Suppressor macrophage treated with lipopolysaccharide for 4 hours (primary cell): Measurements from ENCODE around the gene GPR183.
A peak's percentile ranks its signal among the peaks of the same experiment; 100 is the strongest.

Experiments used
- DNase-seq: peaks from one replicate; pipeline ENCODE4 v3.0.0-alpha.2; 2020

The GPR183 gene

DNA sequence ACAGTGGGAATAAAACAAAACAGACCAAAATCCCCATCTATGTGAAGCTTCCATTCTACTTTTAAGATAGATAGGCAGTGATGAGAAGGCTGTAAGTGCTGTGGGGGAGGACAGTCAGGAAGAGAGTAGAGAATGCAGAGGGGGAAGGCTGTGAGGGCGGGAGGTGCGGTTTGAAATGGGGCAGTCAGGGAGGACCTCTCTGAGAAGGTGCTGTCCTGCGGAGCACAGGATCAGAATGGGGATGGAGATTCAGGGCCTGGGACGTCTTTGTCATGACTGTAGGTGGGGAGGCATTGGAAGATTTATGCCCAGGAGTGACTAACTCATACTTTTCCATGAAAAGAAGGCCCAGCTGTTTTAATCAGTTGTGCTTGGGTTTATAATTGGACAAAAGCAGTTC lies 3.9 kb upstream of the GPR183 start:
- no peak for DNase-seq

DNA sequence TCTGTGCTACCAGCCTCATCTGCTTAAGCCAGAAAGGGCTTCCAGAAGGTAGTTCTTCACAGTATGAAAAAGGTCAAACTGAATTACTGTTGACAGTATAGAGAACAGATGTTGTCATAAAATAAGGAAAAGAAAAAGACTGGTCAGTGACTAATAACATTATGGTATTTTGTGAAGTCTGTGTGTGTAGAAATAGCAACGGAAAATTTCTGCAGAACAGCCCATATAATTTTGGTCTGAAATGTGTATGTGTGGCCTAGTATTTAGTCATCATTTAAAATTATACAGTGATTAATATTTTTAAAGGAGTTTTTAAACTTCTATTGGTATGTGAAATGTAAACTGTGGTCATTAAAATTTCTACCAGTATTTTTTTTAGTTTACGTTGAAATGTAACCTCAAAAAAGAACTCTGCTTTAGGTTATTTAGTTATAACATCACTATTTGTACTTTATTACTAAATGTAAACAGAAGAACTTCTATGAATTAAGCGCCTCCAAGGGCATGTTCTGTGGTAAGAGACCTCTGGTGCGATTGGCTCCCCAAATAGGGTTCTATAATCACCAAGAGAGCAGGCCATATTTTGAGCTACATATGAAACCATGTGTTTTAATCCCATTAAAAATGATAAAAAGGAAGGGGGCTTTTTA lies 3.3 kb upstream of the GPR183 start:
- peak; percentile 93 for DNase-seq

DNA sequence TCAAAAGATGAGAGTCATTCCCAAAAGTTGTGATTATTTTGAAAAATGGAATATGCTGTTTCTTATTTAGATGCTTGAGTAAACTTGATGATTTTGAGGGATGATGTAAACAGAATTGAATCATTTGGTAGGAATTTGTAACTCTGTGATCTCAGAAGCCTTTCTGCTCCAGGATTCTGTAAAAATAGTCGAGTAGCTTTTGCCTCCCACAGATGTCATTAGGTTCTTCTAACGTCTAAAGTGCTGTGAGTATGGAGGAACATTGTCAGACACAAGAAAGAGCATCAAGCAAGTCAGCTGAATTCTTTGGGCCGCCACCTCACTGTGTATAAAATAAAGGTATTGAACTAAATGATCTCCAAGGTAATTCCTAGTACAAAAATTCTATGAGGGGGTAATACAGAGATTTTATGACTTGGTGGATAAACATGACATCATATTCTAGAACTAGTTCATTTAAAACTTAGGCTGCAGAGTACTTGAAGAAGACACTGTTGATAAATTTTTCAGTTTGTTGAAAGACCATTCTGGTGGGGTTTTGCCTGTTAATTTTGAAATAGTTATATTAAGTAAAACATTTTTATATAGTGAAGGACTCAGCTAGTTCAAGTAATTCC lies 1.4 kb upstream of the GPR183 start:
- peak; percentile 79 for DNase-seq

DNA sequence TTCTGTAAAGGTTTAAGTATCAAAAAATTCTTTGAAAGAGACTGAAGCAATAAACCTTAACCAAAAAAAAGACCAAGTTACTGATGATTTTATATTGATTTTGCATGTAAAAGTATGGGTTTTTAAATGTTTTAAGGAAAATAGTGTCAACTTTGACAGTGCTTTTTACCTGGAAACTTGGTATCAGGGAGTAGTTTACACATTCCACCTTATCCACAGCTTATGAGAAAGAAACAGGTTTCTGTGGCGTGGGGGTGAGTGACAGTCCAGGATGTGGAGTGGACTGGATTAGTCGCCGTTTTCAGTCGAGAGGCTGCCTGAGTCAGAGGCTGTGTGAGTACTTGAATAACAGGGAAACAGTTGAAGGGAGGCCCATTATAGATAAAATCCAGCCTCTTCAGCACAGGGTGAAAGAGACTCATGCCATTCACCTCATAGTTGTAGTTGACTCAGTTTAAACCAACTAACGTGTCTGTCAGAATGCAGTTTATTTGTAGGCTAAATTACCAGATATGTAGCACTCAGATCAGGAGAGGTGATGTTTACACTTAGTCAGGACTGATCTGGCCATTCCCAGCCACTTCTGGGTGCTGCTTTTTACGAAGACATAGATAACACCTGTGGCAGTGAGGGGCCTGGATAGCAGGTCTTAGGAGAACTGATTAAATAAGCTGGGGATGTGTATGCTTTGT lies 595 bp upstream of the GPR183 start:
- DNase-seq, result peak; percentile 84

DNA sequence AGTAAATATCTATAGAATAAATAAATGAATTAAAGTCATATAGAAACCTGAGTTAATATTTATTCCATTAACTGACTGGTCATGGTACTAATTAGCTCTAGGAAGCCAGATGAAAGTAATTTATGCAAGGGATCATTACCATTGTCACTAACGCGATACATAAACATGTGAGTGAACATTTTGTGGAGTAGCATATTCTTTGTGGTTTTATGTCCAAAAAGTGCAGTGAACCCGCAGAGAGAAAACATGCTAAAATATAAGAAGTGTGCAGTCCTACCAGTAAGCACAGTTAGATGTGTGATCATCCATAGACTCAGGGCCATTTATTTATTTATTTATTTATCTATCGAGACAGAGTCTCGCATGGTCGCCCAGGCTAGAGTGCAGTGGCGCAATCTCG lies 1.6 kb downstream of the GPR183 start:
- DNase-seq, result no peak

DNA sequence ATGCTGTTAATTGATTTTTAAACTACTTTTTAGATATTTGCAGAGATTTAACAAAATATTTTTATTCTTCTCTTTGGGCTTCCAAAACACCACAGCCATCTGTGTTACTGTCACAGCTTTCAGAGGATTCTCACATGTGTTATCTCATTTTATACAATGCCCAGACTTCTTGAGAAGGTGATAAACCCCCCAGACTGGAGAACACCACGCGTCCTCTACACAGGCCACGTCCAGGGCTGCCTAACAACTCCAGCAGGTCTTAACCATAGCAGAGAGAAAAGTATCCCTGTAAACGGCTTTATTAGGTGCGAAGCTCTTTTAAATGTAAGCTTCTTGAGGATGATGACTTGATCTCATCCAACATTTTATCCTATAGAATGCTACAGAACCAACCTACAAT lies 2.0 kb downstream of the GPR183 start:
- peak; percentile 15 for DNase-seq

DNA sequence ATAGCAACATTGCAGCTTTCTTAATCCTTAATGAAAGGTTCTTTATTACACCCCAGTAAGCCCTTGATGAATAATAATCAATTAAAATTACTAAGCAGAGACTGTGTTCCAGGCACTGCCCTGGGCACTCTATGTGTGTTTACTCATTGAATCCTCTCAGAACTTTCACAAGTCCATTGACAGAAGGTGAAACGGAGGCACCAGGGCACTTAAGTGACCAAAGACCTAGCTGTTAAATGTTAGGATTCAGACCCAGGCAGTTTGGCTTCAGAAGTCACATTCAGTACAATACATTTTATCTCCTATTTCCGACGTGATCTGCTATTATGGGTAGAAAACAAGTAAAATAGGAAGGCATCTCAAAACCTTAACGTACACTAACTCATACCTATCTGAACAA lies 2.7 kb downstream of the GPR183 start:
- DNase-seq, result peak; percentile 35

DNA sequence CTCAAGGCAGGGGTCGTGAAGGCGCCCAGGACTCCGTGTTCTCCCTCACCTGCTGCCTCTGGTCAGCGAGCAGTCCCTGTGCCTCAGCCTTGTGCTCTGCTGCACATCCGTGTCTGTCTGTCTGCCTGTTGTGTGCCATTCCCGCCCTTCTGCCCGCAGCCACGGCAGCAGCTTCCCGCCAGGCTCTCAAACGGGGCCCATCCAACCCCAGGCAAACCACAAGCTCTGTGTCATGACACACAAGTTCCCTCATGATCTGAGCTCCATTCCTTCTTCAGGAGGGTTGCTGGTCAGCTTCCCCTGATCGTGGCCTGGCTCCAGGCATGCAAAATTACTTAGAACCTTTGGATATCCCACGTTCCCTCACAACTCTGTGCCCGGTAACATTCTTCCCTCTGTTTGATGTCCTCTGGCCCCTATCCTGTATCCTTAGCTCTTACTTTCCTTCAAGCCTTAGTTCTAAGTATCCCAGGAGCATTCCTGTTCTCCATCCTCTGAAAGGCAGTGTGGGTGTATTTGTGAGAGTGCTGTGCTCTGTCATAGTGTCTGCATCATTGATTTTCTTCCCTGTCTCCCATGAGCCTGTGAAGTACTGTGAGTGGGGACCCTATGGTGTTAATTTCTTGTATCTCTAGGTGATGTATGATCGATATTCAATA lies 3.2 kb downstream of the GPR183 start:
- peak; percentile 78 for DNase-seq

DNA sequence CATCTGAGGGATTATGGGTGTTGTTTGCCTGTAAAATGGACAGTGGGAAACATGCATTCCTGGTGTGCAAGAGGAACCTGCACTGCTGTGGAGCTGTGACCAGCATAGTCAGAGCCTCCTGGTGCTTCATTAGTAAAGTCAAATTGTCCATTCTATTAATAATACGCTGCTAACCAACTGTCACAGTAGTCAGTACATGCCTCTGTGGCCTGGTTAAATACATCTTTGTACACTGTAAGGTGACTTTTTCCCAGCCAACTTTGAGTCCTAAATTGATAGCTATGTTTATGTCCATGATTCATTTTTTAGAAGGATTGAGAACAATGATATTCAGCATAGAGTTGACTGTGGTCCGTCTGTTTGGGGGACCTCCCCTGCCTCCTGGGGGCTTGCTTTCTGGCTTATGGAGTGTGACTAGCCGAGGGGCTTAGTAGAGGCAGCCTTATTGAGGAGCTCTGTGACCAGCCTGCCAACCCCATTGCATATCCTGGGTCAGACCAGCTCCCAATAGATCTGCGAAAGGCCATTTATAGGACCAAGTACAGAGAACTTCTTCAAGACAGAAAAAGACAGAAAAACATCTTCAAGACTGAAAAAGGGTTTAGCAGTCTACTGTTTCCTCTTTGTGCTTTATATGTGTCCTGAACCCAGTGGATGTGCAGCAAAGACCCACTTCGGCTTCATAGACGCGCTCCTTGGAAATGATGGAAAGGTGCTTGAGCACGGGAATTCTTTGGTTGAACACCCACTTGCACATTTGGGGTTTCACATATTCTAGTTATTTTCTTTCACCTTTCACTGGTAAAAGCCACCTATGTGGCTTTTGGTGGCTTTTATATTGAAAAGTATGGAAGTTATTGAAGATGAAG lies 4.3 kb downstream of the GPR183 start:
- no peak for DNase-seq

DNA sequence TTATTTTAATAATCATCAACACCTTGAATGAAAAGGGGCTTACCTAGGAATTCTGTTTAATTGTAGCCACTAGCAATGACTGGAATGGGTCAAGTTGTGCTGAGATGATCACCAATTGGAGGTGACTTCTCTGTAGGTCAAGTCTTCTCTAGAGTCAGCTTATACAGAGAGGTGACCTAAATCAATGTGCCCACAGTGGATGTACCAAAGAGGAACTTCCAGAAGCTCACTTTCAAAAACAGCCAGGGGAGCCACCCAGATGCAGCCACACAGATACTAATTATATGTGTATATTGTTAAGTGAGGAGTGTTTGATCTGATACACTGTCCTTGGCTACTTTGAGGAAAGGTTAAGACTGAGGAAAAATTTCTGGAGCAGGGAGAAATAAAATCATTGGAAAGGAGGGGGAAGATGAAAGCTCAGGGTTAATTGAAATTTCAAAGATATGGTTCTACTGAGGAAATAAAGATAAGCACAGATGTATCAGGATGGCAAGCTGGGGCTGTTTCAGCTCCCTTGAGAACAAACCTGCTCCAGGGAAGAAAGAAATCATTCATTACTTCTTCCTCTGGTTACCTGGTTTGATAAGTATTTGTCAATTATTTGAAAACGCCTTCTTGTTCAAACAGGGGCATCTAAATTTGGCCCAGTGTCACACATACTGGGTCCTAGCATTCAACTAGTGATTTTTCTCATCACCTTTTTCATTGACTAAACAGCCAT lies 5.1 kb downstream of the GPR183 start:
- DNase-seq, result no peak

DNA sequence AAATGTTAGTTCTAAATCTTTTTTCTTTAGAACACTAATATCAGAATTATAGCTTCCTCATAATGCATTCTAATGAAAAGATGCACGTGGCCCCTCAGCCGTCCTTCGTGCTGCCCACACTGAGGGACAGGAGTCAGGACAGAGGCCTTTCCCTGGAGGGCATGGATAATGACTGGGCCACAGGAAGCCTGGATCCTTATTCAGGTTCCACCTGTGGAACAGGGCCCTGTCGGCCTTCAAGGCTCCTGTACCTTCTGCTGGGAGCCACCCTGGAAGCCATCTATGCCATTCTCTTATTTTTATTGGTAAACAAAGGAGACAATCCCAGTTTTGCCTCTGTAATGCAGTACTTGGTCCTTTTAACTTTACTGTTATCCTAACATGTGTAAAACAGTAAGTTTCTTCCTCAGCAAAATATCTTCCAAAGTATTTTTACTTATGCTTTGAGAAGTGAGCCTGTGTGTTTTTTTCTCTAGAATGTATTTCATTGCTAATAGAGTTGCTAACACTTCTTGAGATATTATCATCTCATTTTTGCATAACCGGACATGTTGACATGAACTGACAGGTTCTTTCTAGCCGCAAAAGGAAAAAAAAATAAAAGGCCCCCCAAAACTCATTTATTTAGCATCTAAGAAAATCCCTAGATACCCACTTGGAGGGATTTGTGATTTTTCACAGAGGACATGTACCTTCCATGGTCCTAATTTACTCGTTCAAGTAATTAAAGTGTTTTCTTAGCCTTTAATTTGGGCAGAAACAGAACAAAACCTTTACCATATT lies 6.0 kb downstream of the GPR183 start:
- DNase-seq, result no peak

DNA sequence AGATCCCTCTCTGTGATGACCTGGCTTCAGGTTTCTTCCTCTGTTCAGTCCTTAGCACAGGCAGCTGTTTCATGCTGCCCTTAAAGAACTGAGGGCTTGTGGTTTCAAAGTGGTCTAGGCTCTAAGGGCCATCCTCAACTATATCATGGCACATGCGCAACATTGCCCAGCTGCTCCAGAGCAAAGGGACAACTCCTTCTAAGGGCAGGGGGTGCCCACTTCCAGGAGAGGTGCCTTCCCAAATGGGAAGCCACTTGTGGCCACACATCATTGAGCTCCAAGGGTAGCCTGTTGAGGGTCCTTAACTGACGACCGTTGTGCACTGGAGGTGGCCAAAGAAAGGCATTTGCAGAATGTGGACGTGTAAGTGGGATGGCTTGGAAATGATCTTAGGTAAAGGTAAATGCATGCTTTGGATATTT lies 7.3 kb downstream of the GPR183 start:
- DNase-seq, result peak; percentile 14

DNA sequence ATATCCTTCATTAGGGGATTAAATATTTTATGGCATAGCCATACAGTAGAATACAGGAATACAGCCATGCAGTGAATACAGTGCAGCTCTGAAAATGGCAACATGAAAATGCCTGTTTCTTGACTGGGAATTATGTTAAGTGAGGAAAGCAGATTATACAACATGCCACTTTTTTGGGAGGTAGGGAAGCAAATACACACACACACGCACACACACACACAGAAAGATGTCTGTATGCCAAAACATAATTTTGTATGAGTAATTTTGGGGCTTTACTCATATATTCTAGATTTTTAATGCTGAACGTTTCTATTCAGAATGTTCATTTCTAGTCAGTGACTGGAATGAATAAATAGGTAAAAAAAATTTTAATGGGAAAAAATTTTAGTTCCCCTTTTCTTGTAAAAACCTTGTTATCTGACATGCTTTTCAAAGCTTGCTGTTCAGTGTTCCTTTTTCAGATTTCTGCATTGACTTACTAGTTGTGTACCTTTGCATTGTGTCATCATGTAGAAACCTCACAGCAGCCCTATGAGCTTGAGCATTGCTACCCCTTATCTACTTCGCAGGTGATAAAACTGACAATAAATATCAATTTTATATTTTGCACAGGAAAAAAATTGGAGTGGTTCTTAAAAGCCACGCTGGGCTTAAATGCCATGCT lies 7.8 kb downstream of the GPR183 start:
- DNase-seq, result peak; percentile 33

DNA sequence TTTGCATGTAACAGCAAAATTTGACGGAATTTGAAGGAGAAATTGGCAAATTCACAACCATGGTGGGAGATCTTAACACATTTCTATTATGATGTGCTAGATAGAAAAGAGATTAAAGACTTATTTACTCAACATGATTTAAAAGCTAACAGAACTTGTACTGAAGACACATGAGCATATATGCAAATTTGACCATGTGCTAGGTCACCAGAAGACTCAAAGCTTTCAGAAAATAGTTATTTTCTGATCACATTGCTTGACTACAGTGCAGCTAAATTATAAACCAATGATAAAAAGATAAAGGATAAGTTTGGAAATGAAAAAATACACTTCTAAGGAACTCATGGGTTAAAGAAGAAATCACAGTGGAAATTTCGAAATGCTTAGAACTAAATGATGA lies 9.1 kb downstream of the GPR183 start:
- no peak for DNase-seq

DNA sequence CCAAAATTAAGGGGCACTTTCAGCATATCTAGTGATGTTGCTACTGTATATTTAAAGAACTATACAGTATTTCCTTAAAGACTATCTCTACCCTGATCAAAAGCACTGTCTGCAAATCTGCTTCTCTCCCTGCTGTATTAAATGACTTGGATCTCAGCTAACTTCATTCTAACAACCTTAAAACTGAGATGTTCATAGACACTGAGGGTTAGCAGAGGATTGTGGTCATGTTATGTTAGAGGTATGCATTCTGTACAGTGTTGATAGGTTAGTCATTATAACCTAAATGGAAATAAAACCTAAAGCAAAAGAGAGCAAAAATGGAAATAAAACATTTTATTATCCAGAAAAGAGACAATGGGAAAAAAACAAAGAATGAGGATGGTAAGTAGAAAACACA lies 9.9 kb downstream of the GPR183 start:
- DNase-seq, result no peak

DNA sequence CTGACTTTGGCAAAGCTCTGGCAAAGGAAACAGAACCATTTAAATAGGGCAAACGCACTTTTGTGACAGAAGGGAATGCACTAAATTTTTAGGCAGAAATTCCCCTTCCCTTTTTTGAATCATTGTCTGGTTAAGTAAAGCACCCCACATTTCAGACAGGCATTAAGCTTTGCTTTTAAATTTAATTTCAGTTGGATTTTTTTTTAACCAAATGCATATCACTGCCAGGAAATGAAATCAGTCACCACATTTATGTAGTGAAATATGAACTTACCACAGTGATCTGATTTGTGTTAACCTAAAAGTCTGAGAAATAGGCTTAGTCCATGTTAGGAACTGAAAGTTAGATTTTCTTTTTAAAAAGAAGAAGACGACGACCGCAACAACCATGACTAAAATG lies 10.8 kb downstream of the GPR183 start:
- DNase-seq, result peak; percentile 74

DNA sequence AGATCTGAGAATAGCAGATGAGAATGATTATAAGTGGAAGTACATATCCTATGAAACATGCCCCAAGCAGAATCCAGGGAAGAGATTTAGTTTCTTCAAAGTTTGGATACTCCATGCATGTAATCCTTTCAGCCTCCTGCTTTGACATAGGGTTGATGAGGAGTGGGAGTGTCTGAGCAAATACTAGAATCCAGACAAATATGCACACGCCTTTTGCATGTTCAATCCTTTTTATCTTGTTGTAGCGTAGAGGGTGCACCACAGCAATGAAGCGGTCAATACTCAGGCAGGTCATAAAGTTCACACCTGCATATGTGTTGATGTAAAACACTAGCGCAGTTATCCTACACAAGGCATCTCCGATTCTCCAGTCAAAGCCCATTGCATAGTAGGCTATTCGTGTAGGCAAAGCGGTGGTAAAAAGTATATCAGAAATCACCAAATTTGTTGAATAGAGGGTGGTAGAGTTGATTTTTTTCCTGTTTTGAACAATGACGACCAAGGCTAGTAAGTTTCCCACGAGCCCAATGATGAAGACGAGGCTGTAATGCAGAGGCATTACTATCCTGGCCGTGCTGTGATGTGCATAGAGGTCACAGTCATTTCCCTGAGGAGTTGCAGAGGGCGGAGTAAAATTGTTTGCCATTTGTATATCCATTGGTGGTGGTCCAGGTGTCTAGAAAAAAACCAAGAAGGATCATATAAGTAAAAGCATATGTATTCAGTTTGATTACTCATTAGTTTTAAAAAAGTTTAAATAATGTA lies 11.5 kb downstream of the GPR183 start:
- DNase-seq, result no peak

DNA sequence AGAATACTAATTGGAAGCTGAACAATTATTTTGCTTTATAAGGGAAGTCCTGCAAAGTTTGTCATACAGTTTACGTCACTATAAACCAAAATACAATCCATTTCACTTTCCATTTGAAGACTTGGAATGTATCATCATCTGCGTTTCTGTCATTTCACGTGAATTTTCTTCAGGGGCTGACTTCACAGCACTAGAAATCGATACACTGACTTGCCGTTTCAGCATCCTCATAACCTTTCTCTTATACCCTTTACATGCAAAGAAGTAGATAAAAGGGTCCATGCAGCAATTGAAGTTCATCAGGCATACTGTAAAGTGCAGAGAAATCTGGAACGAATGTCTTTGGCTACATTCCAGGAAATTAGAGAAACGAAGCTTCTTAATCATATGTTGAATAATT lies 12.2 kb downstream of the GPR183 start:
- peak; percentile 71 for DNase-seq

DNA sequence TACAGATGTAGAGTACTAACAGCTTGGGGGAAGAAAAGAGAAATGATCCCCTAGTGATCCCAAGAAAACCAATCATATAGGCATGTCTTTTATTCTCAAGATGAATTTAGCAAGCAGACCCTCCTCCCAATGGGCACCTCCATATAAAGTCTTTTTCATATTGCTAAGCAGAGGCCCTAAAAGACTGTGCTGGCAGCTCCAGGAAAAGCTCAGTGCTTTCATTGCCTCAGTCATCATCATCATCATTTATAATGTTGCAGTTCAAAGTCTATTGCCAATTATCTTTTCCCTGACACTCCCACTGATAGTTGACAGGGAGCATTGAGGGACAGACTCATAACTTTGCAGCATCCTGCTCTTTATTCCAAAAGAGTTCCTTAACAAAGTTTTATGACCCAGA lies 13.0 kb downstream of the GPR183 start:
- no peak for DNase-seq

DNA sequence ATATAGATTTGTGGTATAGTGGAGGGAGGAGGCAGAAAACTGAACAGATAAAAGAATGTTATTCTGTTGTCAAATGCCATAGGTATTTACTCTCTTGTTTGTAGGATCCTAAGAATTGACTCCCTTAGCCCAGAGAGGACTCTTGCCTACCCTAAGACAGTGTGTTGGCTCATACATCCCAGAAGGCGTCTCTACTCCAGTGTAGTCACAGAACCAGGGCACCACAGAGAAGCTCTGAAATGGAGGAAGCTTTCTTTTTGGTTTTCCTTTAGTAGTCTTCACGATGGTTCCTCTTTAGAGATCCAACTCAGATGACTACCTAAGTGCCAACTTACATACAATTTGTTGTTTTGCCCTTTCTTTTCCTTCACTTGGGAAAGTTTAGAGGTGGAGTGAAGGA lies 14.0 kb downstream of the GPR183 start:
- DNase-seq, result peak; percentile 74
